Upper lobe of left lung (tissue), 4 donors: Measurements from ENCODE around the gene NET1.

Experiments
- POLR2A ChIP-seq, 4 donors: fragments of 450-650 bp; IDR thresholded peaks; one replicate each; pipeline ENCODE4 v1.5.1; 2016 to 2017; ENCODE audit warnings: antibody characterized with exemption in 4 of 4, mild to moderate bottlenecking in 2 of 4
- TF ChIP-seq, protein P1 (sequence below), 6 experiments: fragments of 450-650 bp in 4 of 6; fragments of 200-600 bp in 2 of 6; sonication (generic) in 2 of 6; IDR thresholded peaks; one replicate each; pipeline ENCODE4 v1.5.1; 2016 to 2019; ENCODE audit warnings: antibody characterized with exemption in 6 of 6

DNA sequence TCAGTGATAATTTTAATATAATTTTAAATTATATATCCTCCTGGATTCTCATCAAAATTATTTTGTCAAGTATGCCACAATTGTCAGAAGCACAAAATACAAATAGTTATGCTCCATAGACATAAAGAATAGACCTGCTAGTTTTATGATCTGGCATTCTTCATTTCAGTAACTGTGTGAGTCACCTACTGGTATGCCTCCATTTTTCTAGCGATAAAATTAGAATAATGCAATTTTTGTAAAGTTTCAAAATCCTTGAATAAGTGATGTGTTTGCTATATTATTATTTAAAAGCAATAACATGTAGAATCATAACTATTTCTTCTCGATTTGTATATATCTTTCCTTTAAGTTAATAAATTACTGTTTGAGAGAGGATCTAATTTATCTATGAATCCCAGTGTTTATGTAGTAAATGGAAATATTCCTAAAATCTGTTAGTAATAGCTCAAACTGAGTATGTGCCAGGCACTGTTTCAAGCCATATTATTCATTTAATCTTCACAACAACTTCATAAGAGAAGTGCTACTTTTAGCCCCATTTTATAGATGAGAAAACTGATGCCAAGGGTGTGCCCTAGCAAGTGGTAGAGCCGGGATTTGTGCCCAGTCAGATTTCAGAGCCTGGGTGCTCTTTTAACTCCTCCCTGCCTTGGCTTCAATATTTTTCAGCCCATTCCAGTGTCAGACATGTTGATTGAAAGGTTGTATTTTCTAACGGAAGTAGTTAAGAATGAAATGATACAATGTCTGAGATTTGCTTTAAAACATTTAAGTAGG is 38.4 kb downstream of the NET1 start:
- TF ChIP-seq, protein P1, sequence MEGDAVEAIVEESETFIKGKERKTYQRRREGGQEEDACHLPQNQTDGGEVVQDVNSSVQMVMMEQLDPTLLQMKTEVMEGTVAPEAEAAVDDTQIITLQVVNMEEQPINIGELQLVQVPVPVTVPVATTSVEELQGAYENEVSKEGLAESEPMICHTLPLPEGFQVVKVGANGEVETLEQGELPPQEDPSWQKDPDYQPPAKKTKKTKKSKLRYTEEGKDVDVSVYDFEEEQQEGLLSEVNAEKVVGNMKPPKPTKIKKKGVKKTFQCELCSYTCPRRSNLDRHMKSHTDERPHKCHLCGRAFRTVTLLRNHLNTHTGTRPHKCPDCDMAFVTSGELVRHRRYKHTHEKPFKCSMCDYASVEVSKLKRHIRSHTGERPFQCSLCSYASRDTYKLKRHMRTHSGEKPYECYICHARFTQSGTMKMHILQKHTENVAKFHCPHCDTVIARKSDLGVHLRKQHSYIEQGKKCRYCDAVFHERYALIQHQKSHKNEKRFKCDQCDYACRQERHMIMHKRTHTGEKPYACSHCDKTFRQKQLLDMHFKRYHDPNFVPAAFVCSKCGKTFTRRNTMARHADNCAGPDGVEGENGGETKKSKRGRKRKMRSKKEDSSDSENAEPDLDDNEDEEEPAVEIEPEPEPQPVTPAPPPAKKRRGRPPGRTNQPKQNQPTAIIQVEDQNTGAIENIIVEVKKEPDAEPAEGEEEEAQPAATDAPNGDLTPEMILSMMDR (IDR thresholded peaks at IDR 0.05), result no peak
- no peak for TF ChIP-seq POLR2A (IDR thresholded peaks at IDR 0.05)
